GM21786 (cell line): Measurements from ENCODE around the gene PRRG1.
"Not testable (repeated sequence)": the region's sequence is repeated elsewhere in the genome, so short reads cannot be mapped to it uniquely, and the experiment has no call there.

Experiments used
- ATAC-seq: cut with Tn5 transposase; IDR thresholded peaks from one replicate; pipeline ENCODE4 v1.9.1; 2021; ENCODE audit not compliant: unreplicated experiment

PRRG1 gene

GRCh38 chrX:37378404-37378803 is 29.2 kb downstream of the PRRG1 start:
- ATAC-seq: no peak

DNA sequence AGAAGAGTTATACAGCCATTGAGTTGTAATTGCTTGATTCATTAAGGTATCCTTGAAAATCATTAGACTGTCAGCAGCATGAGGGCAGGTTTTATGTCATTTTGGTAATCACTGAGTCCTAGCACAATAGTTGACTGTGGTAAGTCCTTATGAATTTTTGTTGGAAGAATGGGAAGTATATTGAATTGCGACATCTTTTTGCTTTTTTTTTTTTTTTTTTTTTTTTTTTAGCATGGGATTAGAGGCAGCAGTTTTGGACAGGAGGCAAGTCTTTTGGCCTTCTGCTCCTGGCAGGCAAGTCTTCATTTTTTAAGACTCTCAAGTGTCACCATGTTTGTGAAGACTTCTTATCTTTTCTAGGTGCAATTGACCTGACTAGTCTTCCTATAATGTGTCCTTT is 29.7 kb downstream of the PRRG1 start:
- no peak for ATAC-seq

- no peak for ATAC-seq
These were observed 31.1 kb downstream of the PRRG1 start for GRCh38 chrX:37380256-37380655.

GRCh38 chrX:37380924-37381323 is 31.8 kb downstream of the PRRG1 start:
- ATAC-seq: no peak

- no peak for ATAC-seq
These were observed 34.1 kb downstream of the PRRG1 start for GRCh38 chrX:37383313-37383712.

DNA sequence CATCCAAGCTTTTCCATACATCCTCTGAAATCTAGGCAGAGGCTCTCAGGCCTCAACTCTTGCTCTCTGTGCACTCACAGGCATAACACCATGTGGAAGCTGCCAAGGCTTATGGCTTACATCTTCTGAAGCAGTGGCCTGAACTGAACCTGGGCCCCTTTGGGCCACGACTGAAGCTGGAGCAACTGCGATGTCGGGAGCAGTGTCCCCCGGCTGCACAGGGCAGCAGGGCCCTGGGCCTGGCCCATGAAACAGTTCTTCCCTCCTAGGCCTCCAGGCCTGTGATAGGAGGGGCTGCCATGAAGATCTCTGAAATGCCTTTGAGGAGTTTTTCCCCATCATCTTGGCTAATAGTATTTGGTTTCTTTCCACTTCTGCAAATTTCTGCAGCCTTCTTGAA is 39.2 kb downstream of the PRRG1 start:
- no peak for ATAC-seq

DNA sequence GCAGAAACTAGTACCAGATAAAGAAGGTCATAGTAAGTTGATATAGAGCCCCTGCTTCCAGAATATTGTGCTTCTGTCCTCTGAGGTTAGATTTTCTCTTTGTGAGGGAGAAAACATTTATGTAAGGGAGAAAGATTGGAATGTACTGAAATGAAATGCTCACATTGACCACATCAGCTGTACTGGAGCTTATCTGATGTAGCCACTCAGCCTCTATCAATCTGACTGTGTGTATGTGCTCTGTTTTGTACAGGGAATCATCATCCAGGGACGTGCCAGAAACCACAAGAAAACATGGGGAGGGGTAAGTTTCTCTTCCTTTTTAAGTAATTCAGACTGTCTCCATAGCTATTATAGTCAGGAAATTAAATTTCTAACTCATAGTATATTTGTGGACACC is 56.8 kb downstream of the PRRG1 start:
- no peak for ATAC-seq

DNA sequence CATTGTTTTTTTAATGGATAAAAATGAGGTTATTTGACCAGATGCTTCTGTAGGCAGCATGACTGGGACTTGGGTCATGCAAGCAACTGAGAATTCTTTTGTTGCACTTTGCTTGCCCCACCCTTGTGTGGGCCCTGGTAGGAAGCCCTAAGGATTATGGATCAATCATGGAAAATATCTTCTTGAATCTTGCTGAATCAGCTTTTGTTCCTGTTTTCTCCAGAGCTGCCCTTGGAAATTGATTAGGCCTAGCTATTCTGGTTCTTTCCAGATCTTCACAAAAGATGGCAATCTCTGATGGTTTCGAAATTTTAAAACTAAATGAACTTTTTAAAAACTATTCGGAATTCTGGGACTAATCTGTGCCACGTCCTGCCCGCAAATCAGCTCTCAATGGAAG is 58.6 kb downstream of the PRRG1 start:
- no peak for ATAC-seq

DNA sequence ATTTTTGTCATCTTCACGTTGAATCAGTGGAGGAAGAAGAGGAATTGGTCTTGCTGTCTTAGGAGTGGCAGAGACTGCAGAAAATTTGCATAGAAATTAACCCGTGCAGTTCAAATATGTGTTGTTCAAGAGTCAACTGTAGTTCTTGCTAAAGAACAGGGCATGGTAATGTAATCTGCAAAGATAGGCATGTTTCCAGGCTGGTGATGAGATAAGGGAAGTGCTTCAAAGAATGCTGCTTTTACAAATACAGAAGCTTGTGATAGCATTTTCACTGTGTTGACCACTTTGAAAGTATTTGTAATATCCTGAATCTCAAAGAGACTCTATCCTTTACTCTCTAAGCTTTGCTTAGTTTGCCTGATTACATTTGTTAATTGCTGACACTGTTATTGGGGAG is 60.1 kb downstream of the PRRG1 start:
- no peak for ATAC-seq

GRCh38 chrX:37420185-37420584 is 71.0 kb downstream of the PRRG1 start:
- ATAC-seq: no peak

- ATAC-seq: no peak
These were observed 71.6 kb downstream of the PRRG1 start for GRCh38 chrX:37420756-37421155.

DNA sequence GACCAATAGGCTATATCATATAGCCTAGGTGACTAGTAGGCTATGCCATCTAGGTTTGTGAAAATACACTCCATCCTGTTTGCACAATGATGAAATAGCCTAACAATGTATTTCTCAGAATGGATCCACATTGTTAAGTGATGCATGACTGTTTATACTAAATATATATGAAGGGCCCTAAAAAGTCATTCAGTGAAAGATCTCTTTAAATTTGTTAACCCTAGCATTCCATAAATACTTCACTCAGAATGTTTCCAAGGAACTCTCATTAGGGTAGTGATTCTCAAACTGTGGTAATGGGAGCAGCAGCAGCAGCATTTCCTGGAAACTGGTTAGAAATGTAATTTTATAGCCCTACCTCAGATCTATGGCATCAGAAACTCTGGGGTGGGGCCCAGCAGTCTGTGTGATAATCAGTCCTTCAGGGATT is 74.9 kb downstream of the PRRG1 start:
- ATAC-seq: no peak

DNA sequence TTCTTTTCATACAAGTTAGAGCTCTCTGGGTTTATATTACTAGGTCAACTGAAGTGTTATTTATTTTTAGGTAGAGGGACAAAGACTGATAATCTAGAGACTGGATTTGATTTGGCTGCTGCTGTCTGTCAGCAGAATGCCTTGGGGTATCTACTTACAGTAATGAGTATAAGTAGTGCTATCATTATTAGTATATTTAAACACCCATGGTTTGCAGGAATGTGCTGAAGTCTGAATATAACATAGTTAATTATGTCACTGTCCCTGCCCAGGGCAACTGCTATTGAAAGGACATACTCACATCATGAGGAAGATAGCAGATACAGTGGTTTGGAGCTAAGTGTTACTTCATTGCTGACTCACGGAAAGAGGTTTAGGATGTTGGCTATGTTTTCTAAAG is 76.2 kb downstream of the PRRG1 start:
- ATAC-seq: no peak

DNA sequence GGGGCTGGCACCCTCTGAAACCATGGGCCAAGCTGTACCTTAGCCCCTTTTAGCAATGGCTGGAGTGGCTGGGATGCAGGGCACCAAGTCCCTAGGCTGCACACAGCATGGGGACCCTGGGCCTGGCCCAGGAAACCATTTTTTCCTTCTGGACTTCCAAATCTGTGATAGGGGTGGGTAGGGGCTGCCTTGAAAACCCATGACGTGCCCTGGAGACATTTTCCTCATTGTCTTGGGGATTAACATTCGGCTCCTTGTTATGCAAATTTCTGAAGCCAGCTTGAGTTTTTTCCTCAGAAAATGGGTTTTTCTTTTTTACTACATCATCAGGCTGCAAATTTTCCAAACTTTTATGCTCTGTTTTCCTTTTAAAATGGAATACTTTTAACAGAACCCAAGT is 79.8 kb downstream of the PRRG1 start:
- ATAC-seq: not testable (repeated sequence)

DNA sequence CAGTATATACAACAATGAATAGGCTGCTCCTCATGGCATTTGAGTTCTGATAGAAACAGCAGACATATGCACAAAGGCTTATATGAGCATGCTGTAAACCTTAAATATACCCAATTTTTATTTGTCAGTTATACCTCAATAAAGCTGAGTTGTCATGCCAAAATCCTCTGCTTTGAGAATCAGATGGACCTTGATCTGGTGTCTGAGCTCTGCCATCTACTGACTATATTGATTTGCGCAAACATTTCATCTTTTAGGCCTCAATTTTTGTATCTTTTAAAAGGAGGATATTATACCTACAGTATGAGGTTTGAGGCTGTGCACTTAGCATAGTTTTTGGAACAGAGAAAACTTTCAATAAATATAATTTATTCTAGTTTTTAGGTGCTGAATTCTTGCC is 85.2 kb downstream of the PRRG1 start:
- no peak for ATAC-seq

GRCh38 chrX:37437160-37437559 is 88.0 kb downstream of the PRRG1 start:
- no peak for ATAC-seq

DNA sequence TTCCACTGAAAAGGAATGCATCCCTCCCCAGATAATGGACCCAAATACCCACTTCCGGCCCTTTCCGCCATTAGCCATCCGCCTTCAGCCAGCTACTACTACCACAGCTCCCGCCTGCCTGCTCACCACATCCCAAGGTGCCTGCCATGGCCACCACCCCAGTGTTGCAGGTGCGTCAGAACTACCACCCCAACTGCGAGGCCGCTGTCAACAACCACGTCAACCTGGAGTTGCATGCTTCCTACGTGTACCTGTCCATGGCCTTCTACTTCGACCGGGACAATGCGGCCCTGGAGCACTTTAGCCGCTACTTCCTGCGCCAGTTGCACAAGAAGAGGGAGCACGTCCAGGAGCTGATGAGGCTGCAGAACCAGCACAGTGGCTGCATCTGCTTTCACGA is 92.2 kb downstream of the PRRG1 start:
- no peak for ATAC-seq

GRCh38 chrX:37445182-37445581 is 96.0 kb downstream of the PRRG1 start:
- ATAC-seq: no peak

- no peak for ATAC-seq
These were observed 104.7 kb downstream of the PRRG1 start for GRCh38 chrX:37453821-37454220.

DNA sequence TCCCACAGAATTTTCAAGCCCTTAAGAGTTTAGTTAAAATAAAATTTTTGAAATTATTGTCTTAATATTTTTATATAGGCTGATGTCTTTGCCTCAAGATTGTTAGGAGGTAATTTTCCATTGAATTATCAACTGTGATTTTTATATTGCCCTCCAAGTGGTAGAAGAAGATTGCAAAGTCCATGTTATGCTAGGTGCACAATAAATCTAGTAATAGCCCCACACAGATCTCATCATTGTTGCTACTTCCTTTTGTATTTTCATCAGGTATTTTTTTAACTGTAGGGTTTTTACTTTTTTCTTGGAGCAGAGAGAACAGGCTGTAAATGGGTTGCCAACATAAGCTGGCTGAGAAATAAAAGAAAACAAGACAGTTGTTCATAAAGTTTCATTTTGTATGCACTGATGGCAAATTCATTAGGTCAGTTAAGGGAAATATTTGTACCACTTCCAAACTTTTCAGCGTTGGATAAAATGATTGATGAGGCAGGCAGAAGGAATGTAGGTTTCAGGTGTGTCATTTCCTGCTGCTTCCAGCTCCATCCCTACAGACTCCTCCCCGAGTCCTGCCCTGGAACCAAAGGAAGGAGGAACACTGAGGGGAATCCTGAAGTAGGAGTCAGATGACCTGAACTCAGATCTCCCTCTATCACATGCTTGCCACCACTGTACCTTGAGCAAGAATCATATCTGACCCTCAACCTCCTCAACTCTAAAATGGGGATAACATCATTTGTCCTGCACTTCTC is 105.5 kb downstream of the PRRG1 start:
- ATAC-seq: no peak

GRCh38 chrX:37455381-37455780 is 106.2 kb downstream of the PRRG1 start:
- no peak for ATAC-seq

GRCh38 chrX:37460285-37460684 is 111.1 kb downstream of the PRRG1 start:
- ATAC-seq: not testable (repeated sequence)

- no peak for ATAC-seq
These were observed 113.2 kb downstream of the PRRG1 start for GRCh38 chrX:37462346-37462745.
